GM11168 (cell line): ENCODE data around the gene STAC2.

Experiments used
- in situ Hi-C: fragments of 300-500 bp; cut with MboI; formaldehyde crosslinking; loops from one replicate; pipeline ENCODE4 v1.12.0; 2022; ENCODE audit warnings: low sequenced_read_pairs; ENCODE audit not compliant: unreplicated experiment

Gene STAC2

DNA sequence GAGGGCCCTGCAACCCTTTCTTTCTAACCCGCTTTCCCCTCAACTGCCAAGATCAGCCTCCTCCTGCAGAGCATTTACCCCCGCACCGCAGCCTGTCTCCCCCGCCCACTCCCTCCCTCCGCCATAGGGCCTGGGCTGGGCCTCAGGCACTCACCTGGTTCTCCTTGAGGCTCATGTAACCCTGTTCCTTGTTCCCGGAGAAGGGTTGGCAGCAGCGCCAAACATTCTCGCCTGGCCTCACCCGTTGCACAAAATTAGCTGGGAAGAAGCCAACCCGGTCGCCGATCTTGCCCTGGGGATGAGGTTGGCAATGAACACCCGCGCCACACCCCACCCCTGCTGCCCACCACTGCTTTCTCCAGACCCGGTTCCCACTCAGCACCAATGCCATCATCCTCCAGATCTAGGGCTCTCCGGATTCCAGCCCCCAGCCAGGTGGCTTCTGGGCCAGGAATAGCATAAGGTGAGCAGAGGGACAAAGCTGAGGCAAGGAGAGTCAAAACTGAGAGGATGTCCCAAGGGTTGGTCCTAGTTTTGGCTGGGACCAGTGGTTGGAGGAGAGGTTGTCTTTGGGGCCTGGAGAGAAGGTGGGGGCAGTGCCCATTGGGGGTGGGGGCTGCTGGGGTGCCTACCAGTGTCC is 12.8 kb downstream of the STAC2 start:
- in situ Hi-C loops = no loop called here

DNA sequence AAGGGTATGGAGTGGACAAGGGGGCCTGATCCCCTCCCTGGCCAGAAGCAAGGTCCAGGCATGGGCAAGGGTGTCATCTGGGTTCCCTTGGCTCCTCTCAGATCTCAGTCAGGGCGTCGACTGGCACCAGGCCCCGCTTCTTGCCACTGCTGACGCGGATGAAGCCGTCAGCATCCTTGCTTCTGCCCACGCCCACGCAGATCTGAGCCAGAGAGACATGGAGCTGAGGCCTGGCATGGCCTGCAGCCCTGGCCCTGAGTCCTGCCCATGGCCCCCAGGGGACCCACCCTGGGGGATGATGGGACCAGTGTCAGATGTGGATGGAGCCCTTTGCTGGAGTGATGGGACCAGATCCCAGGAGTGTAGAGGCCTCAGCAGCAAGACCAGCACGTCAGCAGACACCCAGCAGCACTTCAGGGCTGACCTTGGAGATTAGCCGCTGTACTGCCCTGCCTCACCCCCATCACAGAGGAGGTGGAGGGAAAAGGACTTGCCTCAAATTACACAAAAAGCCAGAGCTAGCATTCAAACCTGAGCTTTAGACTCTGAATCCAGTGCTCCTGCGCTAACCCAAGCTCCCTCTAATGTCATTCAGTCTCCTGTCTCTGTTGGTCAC is 13.4 kb downstream of the STAC2 start:
- in situ Hi-C loops = no loop called here

DNA sequence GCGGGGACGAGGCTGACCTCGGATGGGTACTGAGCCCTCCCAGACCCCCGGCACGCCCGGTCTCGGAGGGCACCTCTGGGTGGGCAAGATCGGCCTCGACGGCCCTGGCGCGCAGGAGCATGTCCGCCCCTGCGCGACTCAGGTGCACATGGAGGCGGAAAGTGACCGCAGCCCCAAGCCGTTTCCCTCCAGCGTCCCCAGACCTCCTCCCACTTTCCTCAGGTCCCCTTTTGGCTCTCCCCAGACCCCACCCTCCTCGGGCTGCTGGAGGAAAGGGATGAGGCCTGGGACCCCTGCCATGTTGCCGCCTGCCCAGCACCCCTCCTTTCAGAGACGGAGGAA is 15.7 kb downstream of the STAC2 start:
- in situ Hi-C loops = no loop called here

DNA sequence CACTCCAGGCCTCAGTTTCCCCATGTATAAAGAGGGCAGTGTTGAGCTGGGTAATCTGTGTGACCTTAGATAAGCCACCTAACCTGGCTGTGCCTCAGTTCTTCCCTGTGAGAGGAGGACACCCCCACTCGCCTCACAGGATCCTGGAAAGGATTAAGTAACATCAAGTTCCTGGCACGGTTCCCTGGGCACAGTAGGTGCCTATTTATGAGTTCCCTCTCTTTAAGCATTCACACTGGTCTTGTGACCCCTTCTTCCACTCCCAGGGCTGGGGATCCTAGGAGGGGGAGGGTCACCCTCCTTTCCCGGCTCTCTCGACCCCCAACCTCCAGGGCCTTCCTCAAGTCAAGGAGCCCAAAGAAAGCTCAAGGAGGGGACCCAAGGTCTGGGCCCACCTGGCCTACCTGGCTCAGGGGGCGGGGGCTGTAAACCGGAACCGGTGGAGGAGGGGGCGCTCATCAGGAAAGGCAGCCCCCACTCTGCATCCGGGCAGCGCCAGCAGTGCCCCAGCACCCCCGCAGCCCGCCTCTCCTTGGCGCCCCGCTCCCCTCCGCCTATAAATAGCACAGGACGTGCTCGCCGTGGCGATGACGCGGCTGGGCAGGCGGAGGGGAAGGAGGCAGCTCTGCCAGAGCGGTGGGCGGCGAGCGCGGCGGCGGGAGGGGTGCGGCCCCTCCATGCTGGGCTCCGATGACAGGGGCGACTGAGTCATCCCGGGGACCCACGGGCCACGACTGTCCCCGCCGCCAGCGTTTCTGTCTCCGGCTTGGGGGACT is 16.2 kb downstream of the STAC2 start:
- in situ Hi-C loops = loop anchor here (5.0 kb wide), 1 partner anchor 33 kb away; no protein-coding TSS in a partner anchor

DNA sequence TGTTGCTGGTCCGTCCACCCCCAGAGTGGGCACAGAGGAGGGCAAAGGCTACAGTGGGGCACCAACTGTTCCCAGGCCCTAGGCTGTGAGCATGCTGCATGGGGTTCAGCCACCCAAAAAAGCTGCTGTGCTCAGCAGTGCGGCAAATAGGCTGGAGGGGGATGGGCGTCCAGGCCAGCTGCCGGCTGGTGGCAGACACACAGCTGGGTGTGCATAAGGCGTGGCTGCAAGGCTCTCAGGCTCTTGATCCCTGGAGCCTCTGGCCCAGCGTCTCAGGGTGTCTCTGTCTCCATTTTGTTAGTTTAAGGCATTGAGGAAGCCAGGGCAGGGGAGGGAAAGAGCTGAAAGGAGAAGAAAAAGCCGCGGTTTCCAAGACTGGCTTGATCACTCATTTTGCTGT is 16.9 kb downstream of the STAC2 start:
- in situ Hi-C loops = loop anchor here (5.0 kb wide), 1 partner anchor 33 kb away; no protein-coding TSS in a partner anchor

DNA sequence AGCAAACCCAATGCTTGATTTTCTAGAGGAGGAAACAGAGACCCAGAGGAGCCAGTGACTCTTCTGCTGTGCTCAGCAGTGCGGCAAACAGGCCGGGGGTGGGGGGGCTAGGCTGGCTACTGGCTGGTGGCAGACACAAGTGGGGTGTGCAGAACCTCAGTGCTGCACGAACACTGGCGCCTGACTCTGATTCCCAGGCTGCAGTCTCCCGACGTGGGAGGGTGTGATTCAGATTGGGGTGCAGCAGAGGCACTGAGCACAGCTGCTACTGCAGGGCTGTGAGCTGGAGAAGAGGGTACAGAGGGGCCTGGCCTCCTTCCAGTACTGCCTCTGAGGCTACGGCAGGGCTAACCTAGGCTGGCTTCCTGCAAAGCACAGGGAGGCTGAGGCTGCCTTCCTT is 17.6 kb downstream of the STAC2 start:
- in situ Hi-C loops = loop anchor here (5.0 kb wide), 1 partner anchor 34 kb away; no protein-coding TSS in a partner anchor

DNA sequence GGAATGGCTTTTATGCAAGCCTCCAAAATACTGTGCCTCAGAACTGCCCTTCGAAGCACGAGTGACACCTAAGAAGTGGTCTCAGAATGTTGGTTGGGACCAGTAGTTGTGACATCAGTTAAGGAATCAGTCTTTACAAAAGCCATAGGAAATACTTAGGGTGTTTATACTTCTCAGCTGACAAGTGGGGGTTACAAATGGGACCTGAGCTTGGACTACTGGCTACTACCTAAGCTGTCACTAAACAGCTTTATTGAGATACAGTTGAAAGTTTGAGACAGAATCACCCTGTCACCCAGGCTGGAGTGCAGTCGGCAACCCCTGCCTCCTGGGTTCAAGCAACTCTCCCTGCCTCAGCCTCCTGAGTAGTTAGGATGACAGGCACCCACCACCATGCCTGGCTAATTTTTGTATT is 20.6 kb downstream of the STAC2 start:
- in situ Hi-C loops = loop anchor here (5.0 kb wide), 1 partner anchor 37 kb away; no protein-coding TSS in a partner anchor

DNA sequence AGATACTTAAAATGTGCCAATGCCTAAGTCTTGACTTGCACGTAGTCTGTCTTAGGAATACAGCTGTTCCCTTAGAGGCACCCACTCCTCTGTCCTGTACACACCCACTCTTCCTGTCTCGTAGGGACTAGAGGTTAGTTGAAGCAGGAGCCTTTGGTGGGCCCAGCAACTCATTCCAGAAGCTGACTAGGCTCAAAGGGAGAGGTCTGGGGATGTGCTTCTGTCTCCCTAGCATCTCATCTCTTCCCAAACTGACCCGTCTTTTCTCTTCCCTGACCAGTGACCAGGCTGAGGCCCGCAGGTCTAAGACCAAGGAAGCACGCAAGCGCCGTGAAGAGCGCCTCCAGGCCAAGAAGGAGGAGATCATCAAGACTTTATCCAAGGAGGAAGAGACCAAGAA is 21.5 kb downstream of the STAC2 start:
- in situ Hi-C loops = no loop called here

DNA sequence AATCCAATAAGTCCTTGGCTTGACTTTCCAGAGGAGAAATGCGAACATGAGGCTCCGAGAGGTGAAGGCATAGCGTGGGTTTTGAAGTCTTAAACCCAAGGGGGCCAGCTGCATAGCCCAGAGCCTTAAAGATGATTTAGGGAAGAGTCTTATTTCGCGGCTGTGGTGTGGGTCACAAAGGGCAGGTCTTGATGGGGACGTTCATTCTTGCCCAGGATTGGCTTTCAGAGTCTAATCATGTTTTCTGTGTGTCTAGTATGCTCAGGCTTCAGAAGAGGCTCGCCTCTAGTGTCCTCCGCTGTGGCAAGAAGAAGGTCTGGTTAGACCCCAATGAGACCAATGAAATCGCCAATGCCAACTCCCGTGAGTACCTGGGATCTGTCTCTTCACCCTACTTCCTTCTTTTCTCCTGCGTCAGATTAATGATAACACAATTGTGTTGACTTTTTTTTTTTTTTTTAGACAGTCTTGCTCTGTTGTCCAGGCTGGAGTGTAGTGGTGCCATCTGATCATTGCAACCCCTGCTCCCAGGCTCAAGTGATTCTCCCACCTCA is 24.7 kb downstream of the STAC2 start:
- in situ Hi-C loops = no loop called here

DNA sequence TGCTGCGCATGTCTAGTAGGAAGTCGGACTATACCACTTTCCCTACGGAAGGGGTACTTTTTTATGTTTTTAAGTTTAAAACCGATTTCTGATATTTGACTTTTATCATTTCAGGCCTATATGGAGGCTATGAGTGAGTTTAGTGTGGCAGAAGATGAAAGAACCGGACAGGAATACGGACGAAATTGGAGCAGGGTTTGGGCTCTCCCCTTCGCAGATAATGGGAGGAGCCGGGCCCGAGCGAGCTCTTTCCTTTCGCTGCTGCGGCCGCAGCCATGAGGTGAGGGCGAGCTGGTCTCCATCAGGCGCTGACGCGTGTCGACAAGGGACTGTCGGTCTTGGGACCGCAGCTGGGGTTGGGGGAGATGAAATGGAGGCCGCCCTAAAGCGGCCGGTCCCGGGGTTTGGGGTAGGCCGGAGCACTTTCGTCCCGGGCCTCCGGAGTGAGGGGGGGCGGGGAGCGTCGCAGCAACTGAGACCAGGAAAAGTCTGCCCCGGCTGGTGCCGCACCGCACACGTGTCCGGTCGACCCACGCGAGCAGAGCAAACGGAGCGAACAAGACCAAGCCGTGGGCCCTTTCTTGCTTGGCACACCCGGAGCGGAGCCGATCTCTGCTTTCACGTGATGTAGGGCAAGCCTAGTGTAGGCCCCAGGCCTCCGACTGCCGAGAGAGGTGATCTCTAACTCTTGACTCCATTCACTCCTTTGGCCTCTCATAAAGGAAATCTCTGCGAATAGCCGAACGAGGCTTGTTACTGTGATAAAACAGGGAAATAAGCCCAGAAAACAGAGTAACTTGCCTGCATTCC is 25.5 kb downstream of the STAC2 start, which contains the start of gene RPL19:
TSS of gene RPL19 (plus strand) at position 214 of the 810 bp plus-strand sequence. CDS start at position 276, 62 bp downstream.
- in situ Hi-C loops = no loop called here

DNA sequence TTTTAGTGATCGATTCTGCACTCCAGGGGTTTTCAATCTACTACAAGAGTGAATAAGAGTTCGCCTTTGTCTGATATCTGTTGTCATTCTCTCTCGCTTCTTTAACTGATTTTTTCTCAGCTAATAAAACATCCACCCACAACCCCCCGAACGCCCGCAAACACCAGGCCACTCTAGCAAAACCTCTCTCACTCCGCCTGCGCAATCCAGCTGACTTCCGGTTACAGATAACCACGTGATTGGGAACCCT is 26.0 kb downstream of the STAC2 start:
- in situ Hi-C loops = no loop called here

DNA sequence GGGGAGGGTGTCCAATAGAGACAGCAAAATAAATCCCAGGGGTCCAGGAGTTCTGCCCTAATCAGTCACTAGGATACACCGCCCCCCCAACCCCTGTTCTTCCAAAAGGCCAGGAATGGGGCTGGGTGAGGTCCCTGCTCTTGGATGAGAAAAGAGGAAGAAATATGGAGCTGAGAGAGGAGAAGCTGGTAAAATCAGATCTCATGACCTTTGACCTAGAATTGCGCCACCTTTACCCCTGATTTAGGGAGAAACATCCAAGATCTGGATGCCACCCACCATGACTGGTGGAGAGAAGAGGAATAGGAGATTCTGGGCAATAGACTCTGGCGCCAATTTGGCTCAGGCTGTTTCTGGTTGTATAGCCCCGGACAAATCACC is 27.6 kb downstream of the STAC2 start:
- in situ Hi-C loops = no loop called here

DNA sequence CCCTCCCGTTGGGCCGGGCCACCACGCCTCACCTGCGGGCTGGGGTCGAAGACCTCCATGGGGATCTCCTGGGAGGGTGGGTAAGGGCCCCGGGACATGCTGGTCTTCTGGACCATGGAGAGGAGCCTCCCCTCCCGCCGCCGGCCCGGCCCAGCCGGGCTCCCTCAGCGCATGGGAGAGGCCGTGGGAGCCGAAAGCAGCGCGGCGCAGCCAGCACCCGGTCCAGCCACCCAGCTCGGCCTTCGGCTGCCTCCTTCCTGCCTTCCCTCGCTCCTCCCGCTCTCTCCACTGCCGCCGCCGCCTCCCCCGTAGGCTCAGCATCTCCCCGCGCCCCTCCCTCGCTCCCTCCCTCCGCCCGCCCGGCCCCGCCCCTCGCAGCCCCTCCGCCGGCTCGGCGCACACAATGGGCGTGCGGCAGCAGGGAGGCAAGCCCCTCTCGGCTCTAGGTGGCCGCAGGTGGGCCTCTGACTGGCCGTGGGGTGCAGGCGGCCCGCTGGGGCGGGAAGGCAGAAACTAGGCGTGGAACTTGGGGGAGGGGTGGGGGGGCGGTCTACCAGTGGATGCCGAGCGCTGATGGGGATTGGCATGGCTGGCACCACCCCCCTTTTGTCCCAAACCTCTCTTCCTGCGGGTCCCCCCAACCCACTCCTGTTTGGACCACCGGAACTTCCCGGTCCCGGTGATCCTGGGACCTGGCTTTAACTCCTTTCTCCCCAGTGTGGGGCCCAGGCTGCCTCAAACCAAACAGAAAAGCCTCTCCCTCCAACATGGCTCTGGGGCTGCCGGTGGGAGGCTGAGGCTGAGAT is 28.2 kb downstream of the STAC2 start, which contains the start of gene CACNB1:
TSS of gene CACNB1 (minus strand) at position 290 of the 806 bp plus-strand sequence. CDS start at position 116, 174 bp downstream.
- in situ Hi-C loops = no loop called here

DNA sequence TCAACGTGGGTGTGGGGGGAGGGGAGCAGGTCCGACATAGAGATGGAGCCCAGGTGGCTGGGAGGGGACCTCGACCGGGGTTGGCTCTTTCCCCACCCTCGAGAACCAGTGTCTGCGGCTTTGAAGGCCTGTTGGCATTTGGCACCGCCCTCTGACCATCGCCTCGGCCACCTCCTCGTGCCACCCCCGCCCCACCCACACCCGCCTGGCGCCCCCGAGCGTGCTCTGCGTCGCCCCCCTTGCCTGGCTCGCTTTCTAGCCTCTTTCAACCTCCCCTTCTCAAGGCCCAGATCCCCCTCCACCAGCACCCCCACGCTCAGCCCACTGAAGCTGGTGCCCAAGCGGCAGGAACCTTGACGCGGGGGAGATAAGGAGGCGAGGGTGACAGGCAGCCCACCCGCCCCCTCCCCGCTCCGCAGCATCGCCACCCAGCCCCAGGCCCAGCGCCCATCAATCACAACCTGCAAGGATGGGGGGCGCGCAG is 28.9 kb downstream of the STAC2 start:
- in situ Hi-C loops = no loop called here

DNA sequence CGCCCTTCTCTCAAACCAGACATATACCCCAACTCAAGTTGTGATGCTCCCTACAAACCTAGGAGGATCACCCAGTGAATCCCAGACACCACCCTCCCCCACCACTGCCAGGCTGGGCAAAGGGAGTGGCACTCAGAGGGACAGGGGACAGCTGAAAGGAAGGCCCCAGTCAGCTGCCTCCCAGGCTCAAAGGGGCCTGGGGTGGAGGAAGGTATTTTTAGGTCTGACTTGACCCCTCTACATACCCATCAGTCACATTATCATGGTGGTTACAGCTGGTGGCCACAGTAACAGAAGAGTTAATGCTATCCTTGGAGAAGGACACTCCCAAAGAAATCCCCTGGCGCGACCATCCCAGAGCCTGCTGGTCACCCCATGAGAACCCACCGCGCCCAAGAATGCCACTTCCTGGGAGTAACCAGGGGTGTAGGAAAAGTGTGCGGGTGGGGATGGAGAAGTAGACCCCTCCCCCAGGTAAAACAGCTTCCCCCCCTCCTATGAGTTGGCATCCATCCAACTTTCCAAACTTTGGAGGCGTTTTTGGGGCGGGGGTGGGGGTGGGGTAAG is 29.4 kb downstream of the STAC2 start:
- in situ Hi-C loops = no loop called here

DNA sequence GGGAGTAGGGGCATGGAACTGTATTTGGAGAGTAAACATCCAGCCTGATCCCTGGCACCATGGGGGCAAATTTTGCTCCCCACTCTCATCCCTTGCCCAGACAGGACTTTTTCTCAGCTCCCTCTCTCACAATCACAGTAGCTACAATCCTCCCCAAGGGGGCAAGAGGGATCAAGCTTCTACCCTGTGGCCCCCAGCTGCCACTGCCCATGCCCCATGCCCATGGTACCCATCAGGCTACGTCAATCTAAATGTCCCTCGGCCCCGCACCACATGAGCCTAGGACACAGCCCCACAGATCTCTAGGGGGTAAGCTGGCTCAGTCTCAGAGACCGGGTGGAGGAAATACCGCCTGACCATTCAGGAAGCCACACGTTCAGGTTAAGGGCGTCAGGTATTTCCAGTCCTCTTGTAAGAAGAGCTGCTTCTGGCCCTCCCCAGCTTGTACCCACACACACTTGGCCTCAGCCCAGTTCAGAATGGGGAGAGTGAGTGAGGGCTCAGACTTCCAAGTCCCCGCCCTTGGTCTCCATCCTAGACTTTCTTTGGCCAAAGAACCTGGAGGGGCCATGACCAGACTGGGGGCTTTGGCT is 30.1 kb downstream of the STAC2 start:
- in situ Hi-C loops = no loop called here

DNA sequence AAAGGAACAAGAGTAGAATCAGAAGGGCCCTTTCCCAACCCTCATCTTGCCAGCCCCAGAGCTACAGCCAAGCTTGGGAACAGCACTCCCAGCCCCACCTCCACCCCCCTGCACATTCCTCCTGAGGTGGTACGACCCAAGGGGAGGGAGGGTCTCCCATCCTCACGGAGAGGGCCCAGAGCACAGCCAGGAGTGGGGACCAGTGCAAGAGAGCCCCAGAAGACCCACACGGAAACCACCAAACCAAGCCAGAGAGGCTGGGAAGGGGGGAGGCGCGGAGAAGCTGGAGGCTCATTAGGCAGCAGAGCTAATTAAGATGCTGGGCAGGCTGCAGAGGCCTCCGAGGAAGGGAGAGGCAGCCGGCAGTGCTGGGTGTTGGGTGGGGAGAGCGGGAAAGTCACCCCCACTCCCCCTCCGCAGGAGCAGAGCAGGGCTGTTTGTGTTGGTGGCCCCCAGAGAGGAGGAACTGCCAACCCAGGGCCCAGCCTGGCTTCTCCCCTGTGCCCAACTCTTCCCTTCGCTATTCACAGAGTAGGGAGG is 30.7 kb downstream of the STAC2 start:
- in situ Hi-C loops = no loop called here
